HG03460 (cell line): ENCODE measurements around the gene TULP4.
A peak's percentile ranks its signal among the peaks of the same experiment; 100 is the strongest.
"Not testable (repeated sequence)": the region's sequence is repeated elsewhere in the genome, so short reads cannot be mapped to it uniquely, and the experiment has no call there.

Experiments
- ATAC-seq: cut with Tn5 transposase; IDR thresholded peaks from one replicate; pipeline ENCODE4 v1.9.1; 2021; ENCODE audit not compliant: unreplicated experiment

TULP4 gene

GRCh38 chr6:158295976-158296853 lies 16.1 kb upstream of the TULP4 start:
- not testable (repeated sequence) for ATAC-seq

GRCh38 chr6:158296854-158297324 lies 15.4 kb upstream of the TULP4 start:
- not testable (repeated sequence) for ATAC-seq

GRCh38 chr6:158297657-158298056 lies 14.6 kb upstream of the TULP4 start:
- not testable (repeated sequence) for ATAC-seq

- not testable (repeated sequence) for ATAC-seq
These were observed 11.7 kb upstream of the TULP4 start for GRCh38 chr6:158300306-158301143.

GRCh38 chr6:158301561-158301960 lies 10.7 kb upstream of the TULP4 start:
- not testable (repeated sequence) for ATAC-seq

- not testable (repeated sequence) for ATAC-seq
These were observed 10.0 kb upstream of the TULP4 start for GRCh38 chr6:158302195-158302796.

GRCh38 chr6:158303210-158303731 lies 9.0 kb upstream of the TULP4 start:
- no peak for ATAC-seq

GRCh38 chr6:158304254-158304653 lies 8.0 kb upstream of the TULP4 start:
- no peak for ATAC-seq

GRCh38 chr6:158309814-158310213 lies 2.5 kb upstream of the TULP4 start:
- no peak for ATAC-seq

- ATAC-seq, result no peak
These were observed 1.1 kb upstream of the TULP4 start for GRCh38 chr6:158311193-158311592.

- ATAC-seq, result no peak
These were observed 639 bp upstream of the TULP4 start for GRCh38 chr6:158311626-158312025.

GRCh38 chr6:158312672-158313397 lies 570 bp downstream of the TULP4 start:
- no peak for ATAC-seq

GRCh38 chr6:158313989-158314388 lies 1.7 kb downstream of the TULP4 start:
- ATAC-seq, result peak; percentile 76

GRCh38 chr6:158314737-158315136 lies 2.5 kb downstream of the TULP4 start:
- ATAC-seq, result no peak

GRCh38 chr6:158316022-158316421 lies 3.8 kb downstream of the TULP4 start:
- no peak for ATAC-seq

GRCh38 chr6:158321960-158322359 lies 9.7 kb downstream of the TULP4 start:
- ATAC-seq, result no peak

- no peak for ATAC-seq
These were observed 10.1 kb downstream of the TULP4 start for GRCh38 chr6:158322400-158322723.

- ATAC-seq, result peak; percentile 75
These were observed 10.7 kb downstream of the TULP4 start for GRCh38 chr6:158322724-158323560.

GRCh38 chr6:158323561-158323958 lies 11.3 kb downstream of the TULP4 start:
- peak; percentile 48 for ATAC-seq

GRCh38 chr6:158324136-158324535 lies 11.9 kb downstream of the TULP4 start:
- ATAC-seq, result no peak
